ENCODE results near the gene CHD2.
A peak's percentile ranks its signal among the peaks of the same experiment; 100 is the strongest.

Gene CHD2

DNA sequence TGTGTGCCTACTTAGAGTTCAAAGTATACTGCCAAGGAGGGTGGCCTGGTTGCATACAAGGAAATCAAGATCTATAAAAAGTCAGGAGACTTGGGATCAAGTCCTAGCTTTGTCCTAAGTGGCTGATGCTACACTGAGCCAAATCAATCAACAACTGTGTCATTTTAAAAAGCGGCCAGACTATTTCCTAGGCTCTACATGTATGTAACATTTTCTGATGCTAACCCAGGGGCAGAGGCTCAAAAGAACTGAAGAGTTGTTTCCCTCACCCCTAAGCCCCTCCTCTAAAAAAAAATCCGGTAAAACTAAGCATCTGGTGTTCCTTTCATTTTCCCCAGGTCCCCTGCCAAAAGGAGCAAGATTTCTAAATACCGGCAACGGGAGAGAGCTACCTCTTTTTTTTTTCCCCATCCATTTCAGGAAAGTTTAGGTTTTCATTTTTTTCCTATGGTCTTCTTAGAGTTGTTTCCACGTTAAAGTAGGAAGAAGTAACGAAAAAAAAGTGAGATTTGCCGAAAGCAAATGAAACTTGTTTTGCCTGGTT lies 18.8 kb upstream of the CHD2 start:
- Histone ChIP-seq H2BK12ac (ENCODE audit: low read length in 2 of 2) (no peak overlapping the region), H2BK5ac (ENCODE audit: low read depth, low read length, poor library complexity, severe bottlenecking) (no peak overlapping the region), H3K79me1 (replicated peaks; ENCODE audit: low read length, poor library complexity, severe bottlenecking) (peaks cover 2% of the 10 kb centered on the region), H2AFZ (ENCODE audit: low read depth, low read length) (no peak overlapping the region), H3K4me1 (ENCODE audit: control insufficient read depth, insufficient read depth, low read depth, low read length) (peaks cover 2% of the 10 kb centered on the region), H2BK15ac (ENCODE audit: low read depth, poor library complexity, severe bottlenecking) (no peak overlapping the region), H4K91ac (ENCODE audit: low read length) (no peak overlapping the region), H2AK5ac (ENCODE audit: low read length, severe bottlenecking) (no peak overlapping the region), H3K9me3 (ENCODE audit: control insufficient read depth, low read length) (no peaks in the 10 kb centered on the region), H3K27ac (ENCODE audit: low read length, poor library complexity, severe bottlenecking) (no peak overlapping the region), H3K9ac (ENCODE audit: low read length) (peak overlapping the region; percentile 89), H3K4ac (ENCODE audit: low read depth in 1 of 2, low read length in 2 of 2) (no peak overlapping the region), H2BK120ac (ENCODE audit: low read depth, low read length) (no peak overlapping the region), H3K4me2 (ENCODE audit: low read length, poor library complexity, severe bottlenecking) (no peak overlapping the region), H3K14ac (ENCODE audit: low read length in 2 of 2) (no peak overlapping the region), H4K8ac (ENCODE audit: low read length) (no peak overlapping the region), H3K23ac (ENCODE audit: low read length in 2 of 2) (no peak overlapping the region), H3K18ac (ENCODE audit: low read depth in 1 of 2, low read length in 2 of 2) (no peak overlapping the region), H3K4me3 (ENCODE audit: insufficient read depth in 1 of 2, low read depth in 1 of 2, low read length in 2 of 2) (peak overlapping the region in 1 of 2 experiments; percentile 73), H3K36me3 (ENCODE audit: control insufficient read depth in 1 of 2, insufficient read depth in 2 of 2, low read depth in 1 of 2, low read length in 2 of 2) (peaks cover 0 to 10% of the 10 kb centered on the region in 2 experiments), H3K27me3 (ENCODE audit: control insufficient read depth in 1 of 2, insufficient read depth in 1 of 2, low read length in 2 of 2) (no peaks in the 10 kb centered on the region)
- WGBS: 70% methylated on average over 5 of the region's 7 CpGs
- no peak for DNase-seq

DNA sequence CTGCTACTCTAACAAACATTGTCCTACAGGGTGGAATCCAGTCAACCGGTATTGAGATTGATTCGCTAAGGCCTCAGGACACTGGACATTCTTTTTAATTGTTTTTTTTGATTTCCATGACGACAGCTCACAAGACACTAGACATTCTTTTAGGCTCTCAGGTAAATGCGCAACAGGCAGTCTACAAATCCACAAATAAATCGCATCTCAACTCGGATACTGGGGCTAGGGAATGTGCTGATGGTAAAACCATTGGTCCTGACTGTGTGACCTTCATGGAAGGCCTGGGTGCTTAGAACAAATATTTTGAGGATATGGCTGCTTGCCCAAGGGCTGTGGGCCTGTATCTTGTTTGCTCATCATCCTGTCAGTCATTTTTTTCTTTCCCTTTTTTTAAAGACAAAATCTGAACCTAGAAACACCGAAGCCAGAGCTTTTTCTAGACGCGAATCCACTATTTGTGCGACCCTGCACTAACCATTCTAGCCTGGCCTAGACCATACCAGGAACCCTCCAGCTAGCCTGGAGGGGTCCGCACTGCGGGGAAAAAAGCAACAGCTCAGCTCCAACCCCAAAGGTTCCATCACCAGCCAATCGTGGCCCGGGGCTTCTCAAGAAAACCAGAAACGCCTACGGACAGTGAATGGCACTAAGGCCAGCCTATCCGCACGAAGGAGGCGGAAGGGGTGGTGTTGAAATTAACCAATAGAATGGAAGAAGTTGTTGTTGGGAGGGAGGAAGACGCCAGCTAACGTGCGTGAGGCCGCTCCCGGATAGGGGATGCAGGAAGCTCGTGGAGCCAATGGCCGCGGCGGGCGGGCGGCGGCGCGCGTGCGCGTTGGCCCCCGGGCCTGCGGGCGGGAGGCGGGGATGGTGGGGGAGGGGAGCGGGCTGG lies 18.1 kb upstream of the CHD2 start:
- no peak overlapping the region for H2BK5ac ChIP-seq (ENCODE audit: low read depth, low read length, poor library complexity, severe bottlenecking)
- peak overlapping the region; percentile 61 to 72 for H3K18ac ChIP-seq (ENCODE audit: low read depth in 1 of 2, low read length in 2 of 2)
- DNase-seq: peak; percentile 100
- H3K4me1 ChIP-seq (ENCODE audit: control insufficient read depth, insufficient read depth, low read depth, low read length): peaks cover 2% of the 10 kb centered on the region
- no peak overlapping the region for H3K23ac ChIP-seq (ENCODE audit: low read length in 2 of 2)
- peak overlapping the region; percentile 62 for H3K27ac ChIP-seq (ENCODE audit: low read length, poor library complexity, severe bottlenecking)
- H3K4me3 ChIP-seq (ENCODE audit: insufficient read depth in 1 of 2, low read depth in 1 of 2, low read length in 2 of 2): peak overlapping the region; percentile 73 to 96
- peak overlapping the region; percentile 82 for H2AK5ac ChIP-seq (ENCODE audit: low read length, severe bottlenecking)
- no peak overlapping the region for H2BK12ac ChIP-seq (ENCODE audit: low read length in 2 of 2)
- H3K79me1 ChIP-seq (replicated peaks; ENCODE audit: low read length, poor library complexity, severe bottlenecking): peaks cover 2% of the 10 kb centered on the region
- no peak overlapping the region for H2AFZ ChIP-seq (ENCODE audit: low read depth, low read length)
- H4K91ac ChIP-seq (ENCODE audit: low read length): peak overlapping the region; percentile 53
- H3K36me3 ChIP-seq (ENCODE audit: control insufficient read depth in 1 of 2, insufficient read depth in 2 of 2, low read depth in 1 of 2, low read length in 2 of 2): peaks cover 0 to 18% of the 10 kb centered on the region in 2 experiments
- H3K4me2 ChIP-seq (ENCODE audit: low read length, poor library complexity, severe bottlenecking): peak overlapping the region; percentile 22
- H3K9ac ChIP-seq (ENCODE audit: low read length): peak overlapping the region; percentile 89
- H2BK120ac ChIP-seq (ENCODE audit: low read depth, low read length): no peak overlapping the region
- H2BK15ac ChIP-seq (ENCODE audit: low read depth, poor library complexity, severe bottlenecking): peak overlapping the region; percentile 56
- H4K8ac ChIP-seq (ENCODE audit: low read length): peak overlapping the region; percentile 97
- H3K14ac ChIP-seq (ENCODE audit: low read length in 2 of 2): no peak overlapping the region
- H3K4ac ChIP-seq (ENCODE audit: low read depth in 1 of 2, low read length in 2 of 2): peak overlapping the region; percentile 13 to 77
- 18% methylated on average over 27 of the region's 41 CpGs for WGBS
- no peaks in the 10 kb centered on the region for H3K9me3 ChIP-seq (ENCODE audit: control insufficient read depth, low read length)
- no peaks in the 10 kb centered on the region for H3K27me3 ChIP-seq (ENCODE audit: control insufficient read depth in 1 of 2, insufficient read depth in 1 of 2, low read length in 2 of 2)

DNA sequence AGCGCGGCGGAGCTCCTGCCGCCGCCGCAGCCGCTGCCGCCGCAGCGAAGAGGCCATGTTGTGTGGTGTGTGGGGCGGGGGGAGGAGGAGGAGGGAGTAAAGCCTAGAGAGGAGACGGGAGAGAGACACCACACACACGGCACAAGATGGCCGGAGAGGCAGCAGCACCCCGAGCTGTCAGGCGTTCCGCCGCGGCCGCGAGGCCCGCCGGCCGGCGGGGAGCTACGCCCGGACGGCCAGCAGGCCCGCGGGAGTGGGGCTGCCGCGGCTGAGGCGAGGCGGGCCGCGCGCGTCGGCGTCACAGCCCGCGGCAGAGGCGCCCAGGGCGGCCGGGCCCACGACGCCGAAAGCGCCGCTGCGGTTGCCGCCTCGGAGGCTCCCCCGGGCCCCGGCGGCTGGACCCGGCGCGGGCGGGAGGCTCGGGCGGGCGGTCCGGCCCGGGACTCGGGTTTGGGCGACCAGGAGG lies 17.4 kb upstream of the CHD2 start:
- under 1% methylated on average over 41 of the region's 67 CpGs for WGBS

More for the DNA sequence above, 17.4 kb upstream of the CHD2 start:
- Histone ChIP-seq H3K23ac (ENCODE audit: low read length in 2 of 2) (peak overlapping the region; percentile 80 to 96), H3K36me3 (ENCODE audit: control insufficient read depth in 1 of 2, insufficient read depth in 2 of 2, low read depth in 1 of 2, low read length in 2 of 2) (peaks cover 0 to 25% of the 10 kb centered on the region in 2 experiments), H3K4ac (ENCODE audit: low read depth in 1 of 2, low read length in 2 of 2) (peak overlapping the region; percentile 99 to 100), H2AK5ac (ENCODE audit: low read length, severe bottlenecking) (peak overlapping the region; percentile 83), H2BK5ac (ENCODE audit: low read depth, low read length, poor library complexity, severe bottlenecking) (peak overlapping the region; percentile 98), H3K14ac (ENCODE audit: low read length in 2 of 2) (peak overlapping the region; percentile 96 to 100), H3K9ac (ENCODE audit: low read length) (peak overlapping the region; percentile 100), H3K9me3 (ENCODE audit: control insufficient read depth, low read length) (no peaks in the 10 kb centered on the region), H3K4me3 (ENCODE audit: insufficient read depth in 1 of 2, low read depth in 1 of 2, low read length in 2 of 2) (peak overlapping the region; percentile 96 to 98), H4K91ac (ENCODE audit: low read length) (peak overlapping the region; percentile 97), H2BK12ac (ENCODE audit: low read length in 2 of 2) (peak overlapping the region in 1 of 2 experiments; percentile 93), H3K79me1 (replicated peaks; ENCODE audit: low read length, poor library complexity, severe bottlenecking) (peaks cover 2% of the 10 kb centered on the region), H2BK120ac (ENCODE audit: low read depth, low read length) (peak overlapping the region; percentile 99), H2AFZ (ENCODE audit: low read depth, low read length) (no peak overlapping the region), H4K8ac (ENCODE audit: low read length) (peak overlapping the region; percentile 80), H3K18ac (ENCODE audit: low read depth in 1 of 2, low read length in 2 of 2) (peak overlapping the region; percentile 99), H3K4me2 (ENCODE audit: low read length, poor library complexity, severe bottlenecking) (no peak overlapping the region), H2BK15ac (ENCODE audit: low read depth, poor library complexity, severe bottlenecking) (peak overlapping the region; percentile 82), H3K27ac (ENCODE audit: low read length, poor library complexity, severe bottlenecking) (peak overlapping the region; percentile 76), H3K4me1 (ENCODE audit: control insufficient read depth, insufficient read depth, low read depth, low read length) (peaks cover 2% of the 10 kb centered on the region), H3K27me3 (ENCODE audit: control insufficient read depth in 1 of 2, insufficient read depth in 1 of 2, low read length in 2 of 2) (no peaks in the 10 kb centered on the region)
- no peak for DNase-seq

Data from mesenchymal stem cell (in vitro differentiated cells and primary cell).